Measurements from ENCODE around the gene KIF6. TPM values are rescaled to one million over a fixed set of nuclear protein-coding genes. Genes with fewer than 3 reads are reported as not detected.

Gene KIF6
- polyA plus RNA-seq, 10 donors: 0.92 to 1.6 (median 1.4) TPM

DNA sequence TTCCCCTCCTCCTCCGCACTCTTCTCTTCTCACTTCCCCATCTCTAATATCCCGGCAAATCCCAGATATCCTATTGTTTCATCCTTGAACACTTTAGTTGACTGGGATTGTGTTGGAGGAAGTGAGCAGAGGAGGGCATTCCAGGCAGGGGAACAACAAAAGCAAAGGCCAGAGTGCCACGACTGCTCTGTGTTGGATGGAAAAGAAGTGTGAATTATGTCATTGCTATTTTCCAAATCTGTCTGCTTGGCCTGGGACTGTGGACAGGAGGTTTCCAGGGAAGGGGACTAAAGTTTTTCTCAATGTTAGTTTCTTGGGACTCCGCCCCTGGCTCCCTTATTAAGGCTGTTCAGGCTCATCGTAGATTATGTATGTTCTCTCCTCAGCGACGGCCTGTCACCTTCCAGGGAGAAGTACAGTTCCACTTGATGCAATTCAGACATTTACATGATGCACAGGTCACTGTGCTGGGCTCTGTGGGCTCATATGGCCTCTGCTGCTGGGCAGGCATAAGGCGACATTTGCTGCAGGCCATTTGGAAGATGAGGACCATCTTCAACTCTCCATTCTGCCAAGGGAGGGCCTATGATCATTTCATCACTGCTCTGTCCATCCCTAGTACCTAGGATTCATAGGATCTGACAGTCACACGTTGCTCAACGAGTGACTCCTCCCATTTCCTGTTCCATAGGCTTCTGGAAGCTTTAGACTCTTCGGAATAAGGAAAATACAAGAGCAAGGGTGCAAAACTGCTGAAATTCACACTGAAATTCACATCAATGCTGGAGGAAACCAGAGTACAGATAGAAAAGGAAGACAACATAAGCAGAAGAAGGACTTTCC lies 303.6 kb downstream of the KIF6 start:
- peak in 1 of 3 donors; percentile 16 for DNase-seq

DNA sequence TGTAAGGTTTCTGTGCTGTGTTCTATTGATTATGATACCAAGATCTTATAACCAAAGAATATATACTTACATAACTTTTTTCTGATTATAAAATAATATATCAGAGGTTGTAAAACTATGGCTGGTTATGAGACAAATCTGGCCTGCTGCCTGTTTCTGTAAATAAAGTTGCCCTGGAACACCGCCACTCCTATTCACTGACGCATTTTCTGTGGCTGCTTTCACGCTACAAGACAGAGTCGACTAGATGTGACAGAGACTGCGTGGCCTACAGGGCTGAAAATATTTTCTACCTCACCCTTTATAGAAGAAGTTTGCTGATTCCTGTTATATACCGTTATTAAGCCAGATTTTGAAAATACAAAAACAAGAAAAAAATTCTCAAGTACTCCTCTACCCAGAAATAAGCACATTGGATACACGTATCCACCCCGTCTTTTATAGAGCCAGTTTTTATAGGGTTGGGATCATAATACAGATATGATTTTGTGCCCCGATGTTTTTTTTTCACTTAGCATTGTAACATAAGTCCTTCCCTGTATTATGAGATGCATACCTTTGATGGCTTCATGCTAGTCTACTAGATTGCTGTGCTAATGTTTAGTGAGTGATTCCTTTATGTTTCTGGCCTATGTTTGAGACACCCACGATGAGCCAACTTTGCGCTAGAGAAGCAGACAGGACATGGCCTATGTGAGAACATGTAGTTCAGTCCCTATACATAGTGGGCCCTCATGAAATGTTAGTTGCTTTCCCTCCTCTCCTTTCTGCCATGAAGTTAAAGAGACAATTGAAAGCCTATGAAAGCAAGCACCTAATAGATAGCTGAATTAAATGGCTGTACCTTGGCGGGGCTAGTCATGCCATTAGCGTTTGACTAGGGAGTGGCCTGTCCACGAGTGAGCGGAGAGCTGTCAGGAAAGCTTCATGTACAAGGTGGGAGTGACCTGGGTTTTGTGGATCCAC lies 304.6 kb downstream of the KIF6 start:
- peak in 1 of 3 donors; percentile 31 for DNase-seq

DNA sequence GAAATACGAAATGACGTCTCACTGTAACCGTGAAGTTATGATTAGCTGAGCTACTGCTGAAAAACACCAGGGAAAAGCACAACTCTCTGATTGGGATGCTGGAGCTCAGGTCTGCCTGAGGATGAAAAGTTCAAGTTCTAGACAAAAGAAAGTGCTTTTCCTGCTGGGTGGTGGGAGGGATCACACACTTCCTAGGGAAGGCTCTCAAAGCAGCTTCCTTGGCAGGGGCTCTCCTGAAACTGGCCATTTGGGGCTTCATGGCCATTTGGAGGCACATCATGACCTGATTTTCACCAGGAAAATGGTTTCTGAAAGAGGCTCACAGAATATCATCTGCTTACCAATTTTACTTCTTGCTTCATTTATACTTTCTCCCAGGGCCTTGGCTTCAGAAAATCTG lies 305.6 kb downstream of the KIF6 start:
- DNase-seq: peak in 1 of 3 donors; percentile 32

DNA sequence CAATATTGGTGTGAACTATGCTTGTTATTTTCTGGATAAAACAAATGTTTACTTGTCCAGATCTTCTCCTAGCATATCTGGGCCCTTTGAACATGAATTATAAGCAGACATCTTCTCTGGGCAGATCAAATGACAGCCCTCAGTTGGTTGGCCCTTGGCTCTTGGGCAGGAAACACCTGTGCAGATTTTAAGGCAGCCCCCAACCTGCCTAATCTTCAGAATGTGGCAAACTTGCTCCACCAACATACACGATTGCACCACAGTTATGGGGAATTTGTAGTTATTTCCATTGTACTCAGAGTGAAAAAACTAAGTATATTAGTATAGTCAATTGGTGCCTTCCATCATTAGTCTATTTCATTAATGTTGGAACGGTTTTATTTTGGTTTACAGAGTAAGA lies 307.8 kb downstream of the KIF6 start:
- no peak for DNase-seq

DNA sequence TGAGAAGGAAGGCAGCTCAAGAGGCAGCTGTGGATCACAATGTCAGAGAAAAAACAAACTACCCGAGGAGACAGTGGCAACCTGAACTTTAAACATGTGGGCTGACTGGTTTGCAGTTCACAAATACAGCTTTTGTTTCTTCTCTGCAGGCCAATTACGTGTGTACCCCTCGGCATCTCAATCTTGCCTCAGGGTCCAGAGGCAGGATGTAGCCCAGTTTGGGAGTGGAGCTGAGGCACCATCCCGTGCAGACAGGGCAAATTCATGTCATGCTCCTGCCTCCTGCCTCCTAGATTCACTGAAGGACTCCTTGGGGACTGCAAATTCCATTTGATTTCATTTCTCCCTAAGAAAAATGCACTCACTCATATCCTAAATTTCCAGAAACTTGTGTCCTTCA lies 308.5 kb downstream of the KIF6 start:
- DNase-seq: peak in 1 of 3 donors; percentile 69

DNA sequence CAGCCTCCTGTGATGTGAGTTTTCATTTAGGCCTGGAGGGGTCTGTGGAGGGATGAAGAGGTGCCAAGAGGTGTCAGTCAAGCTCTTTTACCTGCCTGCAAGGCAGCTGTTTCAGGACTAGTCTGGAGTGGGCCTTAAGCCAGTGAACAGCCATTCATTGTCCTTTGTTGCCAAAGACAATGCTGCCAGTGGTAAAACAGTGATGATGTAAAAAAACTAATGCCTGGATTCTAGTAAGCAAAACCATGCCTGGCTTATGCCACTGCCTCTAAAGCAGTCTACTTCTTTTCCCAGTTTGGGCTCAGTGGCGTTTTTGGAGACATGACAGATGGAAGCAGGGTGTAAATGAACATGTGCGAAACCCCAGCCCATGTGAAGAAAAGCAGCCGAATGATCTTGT lies 309.2 kb downstream of the KIF6 start:
- no peak for DNase-seq

DNA sequence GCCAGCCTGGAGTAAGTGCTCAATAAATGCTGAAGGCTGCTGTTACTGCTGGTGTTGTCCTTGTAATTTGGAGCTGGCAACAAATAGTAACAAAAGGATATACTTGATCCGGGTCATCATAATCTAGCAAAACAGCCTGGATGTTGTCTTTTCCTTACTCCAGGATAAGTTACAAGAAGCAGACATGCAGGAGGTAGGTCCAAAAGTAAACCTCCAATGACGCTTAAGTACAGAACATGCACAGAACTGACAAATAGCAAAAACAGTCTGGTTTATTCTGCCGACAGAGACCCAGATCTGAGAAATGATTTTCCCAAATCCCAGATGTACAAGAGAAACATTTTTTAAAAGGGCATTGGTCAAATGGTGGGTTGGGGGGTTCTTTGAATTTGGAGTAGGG lies 309.7 kb downstream of the KIF6 start:
- no peak for DNase-seq

DNA sequence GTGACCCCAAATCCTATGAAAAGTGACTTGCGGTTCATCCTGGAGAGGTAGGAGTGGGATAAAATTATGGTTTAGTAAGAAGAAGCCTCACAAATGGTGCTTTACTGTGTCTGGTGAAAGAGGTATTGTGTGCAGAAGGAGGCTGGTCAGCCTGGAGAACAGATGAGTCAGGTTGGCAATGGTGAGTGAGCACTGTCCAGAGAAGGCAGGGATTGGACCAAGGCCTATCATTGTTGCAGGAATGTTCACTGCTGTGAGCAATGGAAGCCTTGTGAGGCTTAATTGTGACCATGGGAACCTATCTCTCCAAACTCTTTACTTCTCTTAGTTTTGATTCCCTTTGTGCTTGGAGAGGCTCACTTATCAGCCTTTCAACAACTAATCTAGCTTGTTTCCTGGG lies 313.7 kb downstream of the KIF6 start:
- DNase-seq: no peak

DNA sequence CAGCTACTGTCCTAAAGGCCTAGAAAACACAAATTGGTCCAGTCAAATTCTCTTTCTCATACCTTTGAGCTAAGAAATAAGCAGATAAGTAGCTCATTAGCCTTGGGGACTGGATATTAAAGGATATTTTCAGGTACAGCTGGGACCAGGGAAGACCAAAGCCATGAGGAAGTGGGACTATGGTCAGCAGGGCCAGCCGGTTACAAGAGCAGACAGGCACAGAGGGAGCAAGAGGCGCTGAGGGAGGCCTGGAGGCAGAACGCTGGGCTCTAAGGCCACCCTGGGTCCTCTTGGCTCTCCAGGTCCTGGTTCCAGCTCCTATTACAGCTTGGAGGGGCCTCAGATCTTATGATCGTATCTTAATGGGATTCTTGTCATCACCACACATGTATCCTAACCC lies 314.2 kb downstream of the KIF6 start:
- no peak for DNase-seq

DNA sequence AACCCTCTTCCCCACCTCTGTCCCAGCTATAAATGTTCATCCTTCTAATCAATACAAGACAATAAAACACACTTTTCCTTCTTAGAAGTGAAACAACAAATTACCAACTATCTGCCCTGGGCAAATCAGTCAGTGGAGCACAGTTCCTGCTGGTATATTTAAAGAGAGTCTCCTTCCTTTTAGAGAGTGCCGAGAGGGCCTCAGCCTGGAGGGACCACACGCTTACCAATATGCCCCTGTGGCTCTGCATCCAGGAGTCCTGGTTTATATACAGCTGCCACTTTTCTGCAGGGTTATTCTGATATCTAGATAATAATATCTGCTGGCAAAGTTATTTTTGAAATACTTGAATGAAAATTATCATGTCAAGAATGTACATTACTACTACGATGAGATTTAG lies 315.3 kb downstream of the KIF6 start:
- no peak for DNase-seq

DNA sequence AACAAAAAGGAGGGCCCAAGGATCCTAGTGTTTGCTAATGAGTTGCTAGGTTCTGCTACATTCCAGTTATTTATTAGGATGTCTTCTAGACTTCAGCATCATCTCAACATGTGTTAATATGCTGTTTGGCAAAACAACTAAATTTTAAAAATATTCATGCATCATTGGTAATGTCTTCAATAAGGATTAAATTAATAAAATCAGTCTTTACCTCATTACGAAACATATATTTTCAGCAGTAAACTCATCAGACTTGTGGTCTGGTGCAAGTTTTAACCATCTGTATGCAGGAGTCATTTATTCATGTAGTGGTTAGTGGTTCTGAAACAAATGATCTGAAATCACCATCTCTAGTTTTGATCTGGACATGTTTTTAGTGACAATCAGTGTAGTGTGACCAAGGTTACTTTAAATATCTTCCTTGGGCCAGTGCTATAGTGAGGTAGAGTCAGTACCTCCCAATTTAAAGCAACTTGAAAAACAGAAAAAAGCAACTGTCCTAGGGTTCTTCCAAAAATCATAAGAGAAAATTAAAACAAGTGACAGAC lies 317.7 kb downstream of the KIF6 start:
- no peak for DNase-seq

DNA sequence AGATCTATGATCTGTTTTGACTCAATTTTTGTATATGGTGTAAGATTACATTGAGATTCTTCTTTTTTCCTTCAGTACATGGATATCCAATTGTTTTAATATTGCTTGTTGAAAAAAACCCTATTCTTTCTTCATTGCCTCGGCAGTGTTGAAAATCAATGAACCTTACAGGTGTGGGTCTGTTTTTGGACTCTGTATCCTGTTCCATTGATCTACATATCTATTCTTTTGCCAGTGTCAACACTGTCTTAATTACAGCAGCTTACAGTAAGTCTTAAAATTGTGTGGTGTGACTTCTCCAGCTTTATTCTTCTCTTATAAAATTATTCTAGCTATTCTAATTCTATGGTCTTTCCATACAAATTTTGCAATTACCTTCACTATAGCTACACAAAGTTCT lies 320.9 kb downstream of the KIF6 start:
- no peak for DNase-seq

DNA sequence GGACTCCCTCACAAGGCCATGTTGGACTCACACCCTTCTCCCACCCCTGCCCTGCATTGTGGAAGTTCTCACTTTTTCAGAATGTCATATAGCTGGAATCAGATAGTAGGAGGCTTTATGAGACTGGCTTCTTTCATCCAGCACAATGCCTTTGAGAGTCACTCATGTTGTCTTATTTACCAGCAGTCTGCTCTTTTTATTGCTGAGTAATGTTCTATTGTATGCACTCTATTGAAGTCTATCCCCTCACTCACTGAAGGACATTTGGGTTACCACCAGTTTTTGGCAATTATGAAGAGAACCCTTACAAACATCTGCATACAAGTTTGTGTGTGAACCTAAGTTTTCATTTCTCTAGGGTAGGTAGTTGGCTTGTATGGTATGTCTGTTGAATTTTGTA lies 321.9 kb downstream of the KIF6 start:
- no peak for DNase-seq

DNA sequence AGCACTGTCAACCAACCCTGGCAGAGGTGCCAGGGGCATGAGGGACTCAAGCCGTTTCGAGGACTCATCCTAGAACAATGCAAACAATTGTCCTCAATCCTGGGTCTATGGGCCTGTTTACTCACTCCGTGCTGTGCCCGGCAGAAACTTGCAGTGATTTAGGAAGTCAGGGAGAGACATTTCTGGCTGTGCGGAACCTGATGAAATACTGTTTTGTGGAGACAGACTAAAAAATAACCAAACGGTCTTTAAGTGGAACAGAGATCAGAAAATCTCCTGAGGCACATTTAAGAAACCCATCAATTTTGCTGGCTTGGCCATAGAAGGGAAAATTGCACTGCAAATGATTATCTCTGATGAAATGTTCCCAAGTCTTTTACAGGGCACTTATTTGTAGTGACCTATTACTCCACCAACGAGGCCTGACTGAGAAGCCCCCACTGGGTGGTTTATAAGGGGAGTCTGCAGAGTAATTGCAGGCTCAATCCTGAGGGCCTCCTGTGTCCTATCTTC lies 322.9 kb downstream of the KIF6 start:
- DNase-seq: peak in 2 of 3 donors; percentile 13 to 35

DNA sequence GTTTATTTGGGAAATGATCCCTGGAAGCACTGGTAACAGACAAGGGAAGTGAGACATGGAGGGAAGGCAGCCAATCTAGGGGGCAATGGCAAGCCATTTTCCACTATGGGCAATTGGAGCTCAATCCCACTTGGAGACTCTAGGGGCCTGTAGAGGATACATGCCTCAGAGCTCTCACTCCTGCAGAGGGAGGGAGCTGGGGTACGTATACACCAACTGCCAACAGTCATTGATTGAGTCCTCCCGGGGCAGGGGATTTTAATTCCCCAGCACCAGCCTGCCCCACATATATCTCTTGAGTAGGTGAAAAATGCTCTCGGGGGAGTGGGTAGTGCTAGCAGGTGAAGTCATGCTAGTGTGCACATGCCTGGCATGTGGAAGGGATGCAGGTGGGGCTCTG lies 323.8 kb downstream of the KIF6 start:
- no peak for DNase-seq

DNA sequence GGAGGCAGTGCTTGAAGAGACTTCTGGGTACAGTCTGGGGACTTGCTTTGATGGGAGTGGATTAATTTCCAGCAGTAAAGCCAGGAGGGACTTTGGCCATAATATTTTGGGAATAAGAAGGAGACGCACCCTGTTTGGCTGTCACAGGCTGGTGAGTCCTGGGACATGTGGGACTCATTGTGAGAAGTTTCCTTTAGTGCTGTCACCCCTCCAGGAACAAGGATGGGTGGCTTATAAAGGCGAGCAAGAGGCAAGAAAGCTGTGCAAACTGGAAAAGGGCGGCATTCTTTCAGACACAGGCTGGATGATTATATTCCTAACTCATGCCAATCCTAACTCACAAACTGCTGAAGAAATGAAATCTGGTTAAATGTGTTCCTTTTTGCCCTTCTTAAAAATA lies 325.2 kb downstream of the KIF6 start:
- DNase-seq: no peak

DNA sequence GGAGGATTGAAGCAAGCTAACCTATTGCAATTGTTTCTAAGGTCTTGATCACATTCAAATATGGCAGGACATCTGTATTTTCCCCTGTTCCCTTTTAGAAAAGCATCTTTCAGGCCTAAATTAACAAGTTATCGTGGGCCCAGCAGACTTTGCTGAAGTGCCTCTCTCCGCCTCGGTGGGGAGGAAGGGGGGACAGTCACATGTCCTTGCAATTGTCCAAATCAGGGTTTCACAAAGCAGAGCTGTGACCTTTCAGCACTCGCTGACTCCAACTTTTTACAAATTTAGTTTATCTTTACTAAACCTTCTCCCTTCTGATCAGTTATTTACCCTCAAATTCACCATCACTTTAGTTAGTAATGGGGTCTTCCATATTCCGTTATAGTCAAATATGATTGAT lies 328.4 kb downstream of the KIF6 start:
- no peak for DNase-seq

DNA sequence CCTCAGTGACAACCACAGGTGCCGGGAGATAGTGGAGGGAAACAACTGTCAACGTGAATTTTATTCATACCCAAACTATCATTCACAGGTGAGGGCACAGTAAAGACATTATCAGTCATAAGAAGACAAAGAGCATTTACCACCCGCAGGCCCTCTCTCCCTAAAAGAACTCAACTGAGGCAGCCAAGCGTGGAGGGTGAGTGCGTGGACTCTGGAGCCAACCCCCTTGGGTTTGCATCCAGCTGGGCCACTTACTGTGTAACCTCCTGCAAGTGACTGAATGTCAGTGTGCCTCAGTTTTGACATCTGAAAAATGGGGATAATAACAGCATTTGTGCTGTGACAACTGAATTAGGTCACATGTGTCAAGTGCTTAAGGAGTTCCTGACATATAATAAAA lies 332.1 kb downstream of the KIF6 start:
- DNase-seq: no peak

DNA sequence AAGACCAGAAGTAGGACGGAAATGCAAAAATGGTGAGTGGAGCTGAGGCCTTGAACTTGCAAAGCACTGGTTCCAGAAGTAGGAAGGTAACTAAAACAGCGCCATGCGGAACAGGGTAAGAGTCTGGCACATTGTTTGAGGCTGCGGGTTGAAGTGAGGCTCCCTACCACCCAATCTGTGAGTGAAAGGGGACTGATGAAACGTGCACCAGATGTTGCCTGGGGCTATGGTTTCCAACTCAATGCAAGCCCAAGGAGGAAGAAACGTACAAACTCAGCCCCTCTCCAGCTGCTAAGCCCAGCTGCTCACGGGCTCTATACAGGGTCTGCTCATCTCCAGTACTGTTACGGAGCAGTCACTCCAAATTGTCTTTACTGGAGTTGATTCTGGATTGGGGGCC lies 334.0 kb downstream of the KIF6 start:
- DNase-seq: no peak

DNA sequence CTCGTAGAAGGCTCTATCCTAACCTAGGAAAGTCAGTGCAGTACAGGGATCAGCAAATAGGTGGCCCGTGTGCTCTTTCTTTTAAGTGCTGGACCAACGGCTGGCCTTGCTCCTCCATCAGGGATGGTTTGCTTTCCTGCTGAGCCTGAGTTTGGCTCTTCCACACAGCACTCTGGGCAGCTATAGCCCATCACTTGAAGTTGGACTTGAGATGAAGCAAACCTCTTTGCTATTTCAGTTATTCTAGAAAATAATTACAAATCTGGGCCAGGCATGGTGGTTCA lies 335.8 kb downstream of the KIF6 start:
- DNase-seq: no peak

DNA sequence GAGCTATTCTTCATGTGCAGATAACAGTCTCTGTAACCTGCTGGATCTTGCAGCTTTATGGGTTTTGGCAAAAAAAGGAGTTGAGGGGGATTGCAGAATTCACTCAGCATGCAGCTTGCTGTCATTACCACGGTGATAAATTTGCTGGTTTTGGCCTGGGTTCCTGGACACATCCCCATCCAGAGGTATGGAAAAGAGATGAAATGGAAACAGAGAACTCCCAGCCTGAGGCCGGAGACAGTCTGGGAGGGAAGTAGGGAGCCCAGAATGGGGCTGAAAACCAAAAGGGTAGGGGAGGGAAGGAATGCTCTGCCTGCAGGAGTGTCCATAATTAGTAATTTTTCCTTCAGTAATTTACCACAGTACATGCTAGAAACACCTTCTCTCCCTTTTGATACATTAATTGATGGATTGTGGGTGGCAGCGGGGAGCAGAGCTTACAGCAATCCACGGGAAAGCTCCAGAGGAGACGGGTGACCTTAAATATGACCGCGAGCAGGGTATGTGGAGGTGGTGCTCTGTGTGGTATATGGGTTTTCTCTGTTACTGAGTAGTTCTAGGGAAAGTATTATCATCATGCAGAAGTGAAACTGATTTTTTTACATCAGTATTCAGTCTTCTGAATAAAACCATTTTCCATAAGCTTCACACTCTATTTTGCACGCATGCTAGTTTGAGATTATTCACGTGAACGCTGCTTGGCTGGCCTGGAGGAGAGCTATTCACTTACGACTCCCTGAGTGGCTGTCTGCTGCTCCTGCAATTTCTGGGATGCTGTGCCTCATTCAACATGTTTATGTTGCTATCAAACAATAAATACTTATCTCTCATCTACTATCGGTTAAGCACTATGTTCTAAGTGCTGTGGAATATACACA lies 336.4 kb downstream of the KIF6 start:
- DNase-seq: peak; percentile 58 to 82 (median 78)

DNA sequence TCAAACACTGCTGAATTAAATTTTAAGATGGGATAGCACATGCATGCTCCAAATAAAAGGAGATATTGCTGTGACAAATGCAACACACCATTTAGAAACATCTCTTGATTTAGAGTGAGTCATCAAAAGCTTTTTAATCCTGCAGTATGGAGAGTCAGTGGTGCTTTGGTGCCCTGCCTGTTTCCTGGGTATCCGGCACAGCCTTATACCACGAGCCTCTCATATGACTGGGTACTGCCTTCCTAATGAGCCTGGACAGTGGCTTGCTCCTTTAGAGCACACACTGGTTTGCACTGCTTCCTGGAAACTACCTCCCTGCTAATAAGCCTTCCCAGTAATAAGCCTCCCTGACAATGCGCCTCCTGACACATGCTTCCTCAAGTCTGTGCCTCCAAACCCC lies 337.4 kb downstream of the KIF6 start:
- no peak for DNase-seq
